Neural progenitor cell (in vitro differentiated cells): ENCODE results near the gene SHOC2.

ENCODE experiments used
- EZH2 ChIP-seq: fragments of 200-600 bp; sonication (generic); IDR thresholded peaks from 2 replicates; pipeline ENCODE4 v1.6.1; 2017; ENCODE audit warnings: antibody characterized with exemption, mild to moderate bottlenecking, moderate library complexity
- TF ChIP-seq, protein P1 (sequence below): fragments of 200-600 bp; sonication (generic); IDR thresholded peaks from 2 replicates; pipeline ENCODE4 v1.5.1; 2017; ENCODE audit warnings: antibody characterized with exemption, mild to moderate bottlenecking

DNA sequence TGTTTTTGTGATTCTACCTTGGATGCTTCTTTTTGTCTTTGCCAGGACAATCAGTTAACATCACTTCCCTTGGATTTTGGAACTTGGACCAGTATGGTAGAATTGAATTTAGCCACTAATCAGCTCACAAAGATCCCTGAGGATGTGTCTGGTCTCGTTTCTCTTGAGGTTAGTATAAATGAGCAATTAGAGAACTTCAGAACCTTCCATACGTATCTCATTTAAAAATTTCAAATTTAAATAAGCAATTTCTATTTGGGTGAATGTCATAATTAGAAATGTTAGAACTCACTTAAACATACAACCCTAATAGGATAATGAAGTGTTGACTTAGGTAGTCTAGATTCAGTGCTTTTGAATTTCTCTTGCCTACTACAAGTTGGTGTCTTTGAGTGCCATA lies 88.1 kb downstream of the SHOC2 start:
- TF ChIP-seq, protein P1, sequence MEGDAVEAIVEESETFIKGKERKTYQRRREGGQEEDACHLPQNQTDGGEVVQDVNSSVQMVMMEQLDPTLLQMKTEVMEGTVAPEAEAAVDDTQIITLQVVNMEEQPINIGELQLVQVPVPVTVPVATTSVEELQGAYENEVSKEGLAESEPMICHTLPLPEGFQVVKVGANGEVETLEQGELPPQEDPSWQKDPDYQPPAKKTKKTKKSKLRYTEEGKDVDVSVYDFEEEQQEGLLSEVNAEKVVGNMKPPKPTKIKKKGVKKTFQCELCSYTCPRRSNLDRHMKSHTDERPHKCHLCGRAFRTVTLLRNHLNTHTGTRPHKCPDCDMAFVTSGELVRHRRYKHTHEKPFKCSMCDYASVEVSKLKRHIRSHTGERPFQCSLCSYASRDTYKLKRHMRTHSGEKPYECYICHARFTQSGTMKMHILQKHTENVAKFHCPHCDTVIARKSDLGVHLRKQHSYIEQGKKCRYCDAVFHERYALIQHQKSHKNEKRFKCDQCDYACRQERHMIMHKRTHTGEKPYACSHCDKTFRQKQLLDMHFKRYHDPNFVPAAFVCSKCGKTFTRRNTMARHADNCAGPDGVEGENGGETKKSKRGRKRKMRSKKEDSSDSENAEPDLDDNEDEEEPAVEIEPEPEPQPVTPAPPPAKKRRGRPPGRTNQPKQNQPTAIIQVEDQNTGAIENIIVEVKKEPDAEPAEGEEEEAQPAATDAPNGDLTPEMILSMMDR: no peak
- no peak for TF ChIP-seq EZH2
